Astrocyte of the spinal cord (primary cell): ENCODE measurements around the gene GABRG3.

Experiments
- DNase-seq: peaks from one replicate; pipeline ENCODE4 v3.0.0; 2011; ENCODE audit warnings: low read depth, low spot score
- H3K4me3 ChIP-seq: 2 replicates; pipeline ENCODE4 v1.5.1; 2011; ENCODE audit warnings: low read depth, mild to moderate bottlenecking, low read length, moderate library complexity
- CTCF ChIP-seq: IDR thresholded peaks from 2 replicates; pipeline ENCODE4 v1.5.1; 2012; ENCODE audit warnings: low read depth, mild to moderate bottlenecking, low read length, inconsistent platforms
- in situ Hi-C: cut with HindIII; loops from 2 replicates; pipeline ENCODE4 v1.10.0; 2017; ENCODE audit warnings: low sequenced_read_pairs

GABRG3 gene

DNA sequence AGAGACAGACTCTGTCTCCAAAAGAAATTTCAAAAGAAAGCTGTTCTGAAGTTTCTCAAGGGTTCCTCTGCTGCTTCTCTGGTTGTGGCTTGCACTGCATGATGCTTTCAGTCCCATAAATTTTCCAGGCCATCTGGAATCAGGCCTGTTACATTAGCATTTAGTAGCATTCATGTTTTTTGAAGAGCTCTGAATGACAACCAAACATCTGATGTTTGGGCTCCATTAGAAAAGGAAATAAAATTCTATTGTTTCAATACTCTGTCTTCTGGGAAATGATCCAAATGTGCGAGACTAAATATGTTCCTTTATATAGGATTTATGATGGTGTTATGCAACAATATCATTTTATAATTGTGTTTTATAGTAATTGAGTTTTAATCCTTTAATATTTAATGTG, 455.8 kb downstream of the GABRG3 start:
- in situ Hi-C loops, result no loop called here
- no peak for TF ChIP-seq CTCF
- no peak overlapping the region for H3K4me3 ChIP-seq
- no peak for DNase-seq

- in situ Hi-C loops, result no loop called here
- no peak overlapping the region for H3K4me3 ChIP-seq
- TF ChIP-seq CTCF, result no peak
- no peak for DNase-seq
These were observed 456.3 kb downstream of the GABRG3 start for GRCh38 chr15:27427276-27427675.

DNA sequence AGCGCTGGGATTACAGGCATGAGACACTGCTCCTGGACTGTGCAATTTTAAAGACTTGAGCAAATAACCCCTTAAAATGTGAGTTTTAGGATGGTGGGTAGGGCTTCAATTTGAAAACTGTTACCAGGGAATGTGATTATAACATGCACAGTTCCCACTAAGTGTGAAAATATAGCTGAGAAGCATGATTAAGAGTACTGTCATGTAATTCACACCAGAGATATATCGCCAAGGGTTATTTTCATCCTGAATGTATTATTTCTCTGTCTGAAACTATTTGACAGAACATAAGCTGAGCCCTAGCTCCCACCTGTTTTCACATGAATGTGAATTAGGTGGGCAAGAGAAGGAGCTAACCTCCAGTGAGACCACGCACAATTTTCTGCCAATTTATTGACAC, 457.2 kb downstream of the GABRG3 start:
- in situ Hi-C loops, result no loop called here
- no peak overlapping the region for H3K4me3 ChIP-seq
- DNase-seq, result no peak
- no peak for TF ChIP-seq CTCF

DNA sequence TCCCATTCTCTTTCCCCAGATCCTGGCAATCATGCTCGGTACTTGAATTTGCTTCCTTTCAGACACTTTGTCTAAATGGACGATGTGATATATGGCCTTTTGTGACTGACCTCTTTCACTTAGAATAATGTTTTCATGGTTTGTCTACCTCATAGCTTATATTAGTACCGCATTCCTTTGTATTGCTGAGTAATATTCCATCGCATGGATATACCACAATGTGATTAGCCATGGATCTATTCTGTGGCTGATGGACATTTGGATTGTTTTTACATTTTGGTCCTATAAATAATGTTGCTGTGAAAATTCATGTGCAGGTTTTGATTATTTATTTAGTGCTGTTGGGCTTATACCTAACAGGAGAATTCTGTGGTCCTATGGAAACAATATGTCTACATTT, 458.6 kb downstream of the GABRG3 start:
- TF ChIP-seq CTCF, result no peak
- in situ Hi-C loops, result no loop called here
- H3K4me3 ChIP-seq, result no peak overlapping the region
- no peak for DNase-seq

DNA sequence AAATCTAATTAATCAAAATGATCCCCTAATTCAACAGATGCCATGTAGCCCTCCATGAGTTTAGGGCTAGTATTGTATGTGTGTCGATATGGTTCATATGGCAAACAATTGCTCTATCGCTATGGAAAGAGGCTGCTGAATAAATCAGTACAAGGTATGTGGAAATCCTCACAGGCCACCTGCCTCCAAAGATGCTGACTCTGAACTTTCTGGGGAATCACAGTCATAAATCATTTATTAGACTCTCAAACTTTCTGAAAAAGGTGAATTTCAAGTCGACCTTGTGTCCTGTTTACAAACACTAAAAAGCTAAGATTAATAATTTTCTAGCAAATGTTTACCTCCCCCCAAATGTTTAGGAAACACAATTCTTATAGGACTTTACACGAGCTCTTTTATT, 462.6 kb downstream of the GABRG3 start:
- H3K4me3 ChIP-seq, result no peak overlapping the region
- in situ Hi-C loops, result no loop called here
- DNase-seq, result no peak
- TF ChIP-seq CTCF, result no peak

GRCh38 chr15:27438403-27439375, 467.7 kb downstream of the GABRG3 start:
- in situ Hi-C loops, result no loop called here
- no peak overlapping the region for H3K4me3 ChIP-seq
- DNase-seq, result peak; percentile 60
- no peak for TF ChIP-seq CTCF
